Left lung (tissue), 10 donors: Measurements from ENCODE around the gene DAP3. TPM values are rescaled to one million over a fixed set of nuclear protein-coding genes. Genes with fewer than 3 reads are reported as not detected.
"Not testable (repeated sequence)": the region's sequence is repeated elsewhere in the genome, so short reads cannot be mapped to it uniquely, and the experiment has no call there.

Experiments used
- ATAC-seq: fragments of 200-7000 bp; cut with Tn5 transposase; one replicate; pipeline ENCODE4 v1.9.1; 2020; ENCODE audit warnings: moderate library complexity
- DNase-seq, 4 donors: peaks; one replicate each; pipeline ENCODE4 v3.0.0-alpha.2; 2013 to 2020
- H3K27ac ChIP-seq, 2 donors: fragments of 200-600 bp; sonication (generic) in 1 of 2; one replicate each; pipeline versions ENCODE4 v1.5.0 to v1.8.0; 2020 to 2021
- H3K27me3 ChIP-seq, 2 donors: fragments of 200-600 bp; sonication (generic) in 1 of 2; one replicate each; pipeline versions ENCODE4 v1.5.0 to v1.8.0; 2020 to 2021
- H3K36me3 ChIP-seq, 2 donors: fragments of 200-600 bp; sonication (generic) in 1 of 2; one replicate each; pipeline versions ENCODE4 v1.5.0 to v1.8.0; 2020 to 2021
- H3K4me1 ChIP-seq, 2 donors: fragments of 200-600 bp; one replicate each; pipeline ENCODE4 v1.8.0; 2021
- H3K4me3 ChIP-seq, 2 donors: fragments of 200-600 bp; sonication (generic) in 1 of 2; one replicate each; pipeline versions ENCODE4 v1.5.0 to v1.8.0; 2020 to 2021; ENCODE audit warnings: mild to moderate bottlenecking in 1 of 2
- H3K9me3 ChIP-seq, 2 donors: fragments of 200-600 bp; sonication (generic) in 1 of 2; one replicate each; pipeline versions ENCODE4 v1.5.0 to v1.8.0; 2020 to 2021
- CTCF ChIP-seq, 2 donors: fragments of 200-600 bp; sonication (generic) in 1 of 2; IDR thresholded peaks; one replicate each; pipeline versions ENCODE4 v1.5.0 to v1.8.0; 2021; ENCODE audit warnings: antibody characterized with exemption in 2 of 2
- intact Hi-C, 2 donors: fragments of 100-400 bp; cut with DNase I; formaldehyde crosslinking; loops; one replicate each; pipeline versions ENCODE4 v1.11.2 to v1.14.2; 2022
- polyA plus RNA-seq, 6 donors: library from polyadenylated mRNA; unstranded; fragments of 120-200 nt; gene quantifications; one replicate each; pipeline ENCODE4 v1.2.1, GENCODE V29; 2013; ENCODE audit not compliant: insufficient read length in 6 of 6
- total RNA-seq, 2 donors: library from RNA; stranded (reverse); fragmentation: NEBNext Ultra II Directional; extraction: Animal tissue kit (Norgen Biotek cat#: 25700); gene quantifications; one replicate each; pipeline ENCODE4 v1.2.1, GENCODE V29; 2021
- donor health status: DM: no; HTN: yes; CAD: no.
- donor health status: DM: no; HTN: no; CAD: no.

Gene DAP3
- total and polyA plus RNA-seq, 8 donors = 71.7 to 141 (median 124) TPM

GRCh38 chr1:155748141-155748540 lies 59.2 kb downstream of the DAP3 start:
- H3K36me3 ChIP-seq = peaks cover 0 to 44% of the 10 kb centered on the region in 2 donors
- not testable (repeated sequence) for H3K4me3 ChIP-seq

GRCh38 chr1:155759017-155759416 lies 70.1 kb downstream of the DAP3 start:
- H3K9me3 ChIP-seq, ATAC-seq, H3K27ac ChIP-seq, DNase-seq, H3K4me3 ChIP-seq, intact Hi-C loops, H3K27me3 ChIP-seq: not testable (repeated sequence)
- peaks cover 0 to 89% of the 10 kb centered on the region in 2 donors for H3K36me3 ChIP-seq
- H3K4me1 ChIP-seq = peaks cover 0 to 22% of the 10 kb centered on the region in 2 donors

More at GRCh38 chr1:155748141-155748540, 59.2 kb downstream of the DAP3 start:
- ATAC-seq, DNase-seq, H3K27ac ChIP-seq, intact Hi-C loops, H3K4me1 ChIP-seq, H3K9me3 ChIP-seq, H3K27me3 ChIP-seq: not testable (repeated sequence)

- DNase-seq (no peak), ATAC-seq (no peak)
- H3K4me3 ChIP-seq = no peak overlapping the region
- H3K27me3 ChIP-seq = no peaks in the 10 kb centered on the region
- H3K27ac ChIP-seq = no peak overlapping the region
- intact Hi-C loops = no loop called here
- no peak for TF ChIP-seq CTCF (IDR thresholded peaks at IDR 0.05)
- H3K9me3 ChIP-seq = no peaks in the 10 kb centered on the region
- H3K36me3 ChIP-seq = peaks cover 0 to 89% of the 10 kb centered on the region in 2 donors
- H3K4me1 ChIP-seq = peaks cover 0 to 33% of the 10 kb centered on the region in 2 donors
Observed at GRCh38 chr1:155759966-155760630, 71.2 kb downstream of the DAP3 start.

- no peaks in the 10 kb centered on the region for H3K27me3 ChIP-seq
- H3K36me3 ChIP-seq = peaks cover 0 to 89% of the 10 kb centered on the region in 2 donors
- no peaks in the 10 kb centered on the region for H3K9me3 ChIP-seq
- TF ChIP-seq CTCF (IDR thresholded peaks at IDR 0.05) = no peak
- H3K4me1 ChIP-seq = peaks cover 0 to 35% of the 10 kb centered on the region in 2 donors
- no peak overlapping the region for H3K4me3 ChIP-seq
- no peak for ATAC-seq
- no peak for DNase-seq
- intact Hi-C loops = no loop called here
- no peak overlapping the region for H3K27ac ChIP-seq
Observed at GRCh38 chr1:155760751-155761475, 72.0 kb downstream of the DAP3 start.

- Histone ChIP-seq H3K36me3 (peaks cover 0 to 89% of the 10 kb centered on the region in 2 donors), H3K27ac (no peak overlapping the region), H3K4me1 (peaks cover 0 to 35% of the 10 kb centered on the region in 2 donors), H3K4me3 (no peak overlapping the region), H3K27me3 (no peaks in the 10 kb centered on the region), H3K9me3 (no peaks in the 10 kb centered on the region)
- no peak for TF ChIP-seq CTCF (IDR thresholded peaks at IDR 0.05)
- no peak for DNase-seq
- intact Hi-C loops = no loop called here
- no peak for ATAC-seq
Observed at GRCh38 chr1:155761736-155762405, 73.0 kb downstream of the DAP3 start.

GRCh38 chr1:155763090-155763815 lies 74.4 kb downstream of the DAP3 start:
- H3K4me3 ChIP-seq, H3K9me3 ChIP-seq, H3K27me3 ChIP-seq, intact Hi-C loops: not testable (repeated sequence)
- ATAC-seq = peak; percentile 92
- H3K27ac ChIP-seq = peak overlapping the region; percentile 33 to 53
- H3K4me1 ChIP-seq = peaks cover 0 to 35% of the 10 kb centered on the region in 2 donors
- peaks cover 0 to 92% of the 10 kb centered on the region in 2 donors for H3K36me3 ChIP-seq
- peak in 3 of 4 donors; percentile 5 to 68 (median 12) for DNase-seq

- ATAC-seq, intact Hi-C loops, DNase-seq, H3K4me3 ChIP-seq, H3K27me3 ChIP-seq, H3K9me3 ChIP-seq: not testable (repeated sequence)
- peaks cover 0 to 35% of the 10 kb centered on the region in 2 donors for H3K4me1 ChIP-seq
- peak overlapping the region in 1 of 2 donors; percentile 53 for H3K27ac ChIP-seq
- H3K36me3 ChIP-seq = peaks cover 4 to 92% of the 10 kb centered on the region in 2 donors
Observed at GRCh38 chr1:155763989-155764388, 75.1 kb downstream of the DAP3 start.

- Histone ChIP-seq H3K4me1 (peaks cover 0 to 28% of the 10 kb centered on the region in 2 donors), H3K36me3 (peaks cover 4 to 92% of the 10 kb centered on the region in 2 donors)
- H3K4me3 ChIP-seq, H3K27me3 ChIP-seq, DNase-seq, H3K27ac ChIP-seq, H3K9me3 ChIP-seq, ATAC-seq, intact Hi-C loops: not testable (repeated sequence)
Observed at GRCh38 chr1:155767399-155767989, 78.6 kb downstream of the DAP3 start.
